ENCODE data around the gene NT5E.

NT5E gene

GRCh38 chr6:85462673-85463072 lies 12.8 kb downstream of the NT5E start:
- Mint-ChIP-seq H3K27ac (peak overlapping the region; percentile 36), H3K4me3 (peak overlapping the region; percentile 34), H3K4me1 (peaks cover 55% of the 10 kb centered on the region), H3K9me3 (no peaks in the 10 kb centered on the region), H3K27me3 (peaks cover 7% of the 10 kb centered on the region), H3K36me3 (no peaks in the 10 kb centered on the region)

GRCh38 chr6:85463621-85464259 lies 13.9 kb downstream of the NT5E start:
- Mint-ChIP-seq H3K9me3 (no peaks in the 10 kb centered on the region), H3K27me3 (peaks cover 5% of the 10 kb centered on the region), H3K4me1 (peaks cover 55% of the 10 kb centered on the region), H3K36me3 (no peaks in the 10 kb centered on the region), H3K4me3 (peak overlapping the region; percentile 31), H3K27ac (peak overlapping the region; percentile 79)

- Mint-ChIP-seq H3K27ac (peak overlapping the region; percentile 79), H3K4me3 (peak overlapping the region; percentile 31), H3K27me3 (peaks cover 5% of the 10 kb centered on the region)
Observed at GRCh38 chr6:85464260-85464644, 14.4 kb downstream of the NT5E start.

GRCh38 chr6:85464722-85465150 lies 14.9 kb downstream of the NT5E start:
- peak overlapping the region; percentile 31 for H3K4me3 Mint-ChIP-seq
- peaks cover 47% of the 10 kb centered on the region for H3K4me1 Mint-ChIP-seq
- no peaks in the 10 kb centered on the region for H3K36me3 Mint-ChIP-seq
- H3K27me3 Mint-ChIP-seq = peaks cover 5% of the 10 kb centered on the region
- no peaks in the 10 kb centered on the region for H3K9me3 Mint-ChIP-seq
- H3K27ac Mint-ChIP-seq = peak overlapping the region; percentile 79

More at GRCh38 chr6:85464260-85464644, 14.4 kb downstream of the NT5E start:
- Mint-ChIP-seq H3K4me1 (peaks cover 50% of the 10 kb centered on the region), H3K36me3 (no peaks in the 10 kb centered on the region), H3K9me3 (no peaks in the 10 kb centered on the region)

GRCh38 chr6:85465762-85466161 lies 15.9 kb downstream of the NT5E start:
- peaks cover 43% of the 10 kb centered on the region for H3K4me1 Mint-ChIP-seq
- H3K27ac Mint-ChIP-seq = peak overlapping the region; percentile 79

GRCh38 chr6:85468326-85468725 lies 18.4 kb downstream of the NT5E start:
- H3K27ac Mint-ChIP-seq = no peak overlapping the region
- no peak overlapping the region for H3K4me3 Mint-ChIP-seq
- H3K4me1 Mint-ChIP-seq = peaks cover 22% of the 10 kb centered on the region
- H3K36me3 Mint-ChIP-seq = no peaks in the 10 kb centered on the region
- peaks cover 1% of the 10 kb centered on the region for H3K27me3 Mint-ChIP-seq
- no peaks in the 10 kb centered on the region for H3K9me3 Mint-ChIP-seq

More at GRCh38 chr6:85465762-85466161, 15.9 kb downstream of the NT5E start:
- Mint-ChIP-seq H3K9me3 (no peaks in the 10 kb centered on the region), H3K27me3 (peaks cover 5% of the 10 kb centered on the region), H3K4me3 (peak overlapping the region; percentile 49), H3K36me3 (no peaks in the 10 kb centered on the region)

- Mint-ChIP-seq H3K27me3 (peaks cover 1% of the 10 kb centered on the region), H3K4me3 (no peak overlapping the region), H3K4me1 (peaks cover 14% of the 10 kb centered on the region), H3K36me3 (no peaks in the 10 kb centered on the region), H3K9me3 (no peaks in the 10 kb centered on the region), H3K27ac (no peak overlapping the region)
Observed at GRCh38 chr6:85469276-85470022, 19.6 kb downstream of the NT5E start.

- Mint-ChIP-seq H3K36me3 (no peaks in the 10 kb centered on the region), H3K27me3 (peaks cover 1% of the 10 kb centered on the region), H3K27ac (no peak overlapping the region), H3K4me3 (no peak overlapping the region), H3K4me1 (peaks cover 8% of the 10 kb centered on the region), H3K9me3 (no peaks in the 10 kb centered on the region)
Observed at GRCh38 chr6:85470023-85470410, 20.1 kb downstream of the NT5E start.

GRCh38 chr6:85472744-85473143 lies 22.9 kb downstream of the NT5E start:
- peaks cover 1% of the 10 kb centered on the region for H3K27me3 Mint-ChIP-seq
- H3K4me3 Mint-ChIP-seq = no peak overlapping the region
- H3K36me3 Mint-ChIP-seq = no peaks in the 10 kb centered on the region
- H3K27ac Mint-ChIP-seq = no peak overlapping the region
- H3K4me1 Mint-ChIP-seq = no peaks in the 10 kb centered on the region
- no peaks in the 10 kb centered on the region for H3K9me3 Mint-ChIP-seq

GRCh38 chr6:85473748-85474147 lies 23.9 kb downstream of the NT5E start:
- H3K4me3 Mint-ChIP-seq = no peak overlapping the region
- H3K36me3 Mint-ChIP-seq = no peaks in the 10 kb centered on the region
- peaks cover 1% of the 10 kb centered on the region for H3K27me3 Mint-ChIP-seq
- H3K9me3 Mint-ChIP-seq = no peaks in the 10 kb centered on the region
- no peaks in the 10 kb centered on the region for H3K4me1 Mint-ChIP-seq
- H3K27ac Mint-ChIP-seq = no peak overlapping the region

- H3K27ac Mint-ChIP-seq = no peak overlapping the region
- H3K4me3 Mint-ChIP-seq = no peak overlapping the region
- H3K4me1 Mint-ChIP-seq = no peaks in the 10 kb centered on the region
- no peaks in the 10 kb centered on the region for H3K36me3 Mint-ChIP-seq
- H3K9me3 Mint-ChIP-seq = no peaks in the 10 kb centered on the region
- peaks cover 1% of the 10 kb centered on the region for H3K27me3 Mint-ChIP-seq
Observed at GRCh38 chr6:85476532-85476931, 26.6 kb downstream of the NT5E start.

- Mint-ChIP-seq H3K4me1 (peaks cover 5% of the 10 kb centered on the region), H3K9me3 (no peaks in the 10 kb centered on the region), H3K27me3 (peaks cover 8% of the 10 kb centered on the region), H3K36me3 (no peaks in the 10 kb centered on the region), H3K4me3 (no peak overlapping the region), H3K27ac (no peak overlapping the region)
Observed at GRCh38 chr6:85479208-85479607, 29.3 kb downstream of the NT5E start.

GRCh38 chr6:85482206-85482904 lies 32.5 kb downstream of the NT5E start:
- H3K4me1 Mint-ChIP-seq = peaks cover 5% of the 10 kb centered on the region
- no peak overlapping the region for H3K27ac Mint-ChIP-seq

GRCh38 chr6:85482905-85483700 lies 33.2 kb downstream of the NT5E start:
- Mint-ChIP-seq H3K9me3 (no peaks in the 10 kb centered on the region), H3K27ac (peak overlapping the region; percentile 5), H3K27me3 (peaks cover 6% of the 10 kb centered on the region), H3K36me3 (no peaks in the 10 kb centered on the region), H3K4me1 (peaks cover 5% of the 10 kb centered on the region), H3K4me3 (no peak overlapping the region)

More at GRCh38 chr6:85482206-85482904, 32.5 kb downstream of the NT5E start:
- no peaks in the 10 kb centered on the region for H3K36me3 Mint-ChIP-seq
- no peak overlapping the region for H3K4me3 Mint-ChIP-seq
- H3K27me3 Mint-ChIP-seq = peaks cover 6% of the 10 kb centered on the region
- no peaks in the 10 kb centered on the region for H3K9me3 Mint-ChIP-seq

GRCh38 chr6:85483846-85484245 lies 34.0 kb downstream of the NT5E start:
- Mint-ChIP-seq H3K9me3 (no peaks in the 10 kb centered on the region), H3K4me3 (no peak overlapping the region), H3K27ac (no peak overlapping the region), H3K27me3 (peaks cover 6% of the 10 kb centered on the region), H3K36me3 (no peaks in the 10 kb centered on the region), H3K4me1 (peaks cover 5% of the 10 kb centered on the region)
